Head of caudate nucleus (tissue), 42 donors: ENCODE measurements around the gene TMEM97.

Source experiments
- DNase-seq, 42 donors: peaks; one replicate each; pipeline versions ENCODE4 v3.0.0 to v3.0.0-alpha.2; 2020 to 2021; ENCODE audit warnings: mixed read lengths in 7 of 42
- intact Hi-C: fragments of 100-400 bp; cut with DNase I; formaldehyde crosslinking; loops from one replicate; pipeline ENCODE4 v1.15.0; 2022

Gene TMEM97

DNA sequence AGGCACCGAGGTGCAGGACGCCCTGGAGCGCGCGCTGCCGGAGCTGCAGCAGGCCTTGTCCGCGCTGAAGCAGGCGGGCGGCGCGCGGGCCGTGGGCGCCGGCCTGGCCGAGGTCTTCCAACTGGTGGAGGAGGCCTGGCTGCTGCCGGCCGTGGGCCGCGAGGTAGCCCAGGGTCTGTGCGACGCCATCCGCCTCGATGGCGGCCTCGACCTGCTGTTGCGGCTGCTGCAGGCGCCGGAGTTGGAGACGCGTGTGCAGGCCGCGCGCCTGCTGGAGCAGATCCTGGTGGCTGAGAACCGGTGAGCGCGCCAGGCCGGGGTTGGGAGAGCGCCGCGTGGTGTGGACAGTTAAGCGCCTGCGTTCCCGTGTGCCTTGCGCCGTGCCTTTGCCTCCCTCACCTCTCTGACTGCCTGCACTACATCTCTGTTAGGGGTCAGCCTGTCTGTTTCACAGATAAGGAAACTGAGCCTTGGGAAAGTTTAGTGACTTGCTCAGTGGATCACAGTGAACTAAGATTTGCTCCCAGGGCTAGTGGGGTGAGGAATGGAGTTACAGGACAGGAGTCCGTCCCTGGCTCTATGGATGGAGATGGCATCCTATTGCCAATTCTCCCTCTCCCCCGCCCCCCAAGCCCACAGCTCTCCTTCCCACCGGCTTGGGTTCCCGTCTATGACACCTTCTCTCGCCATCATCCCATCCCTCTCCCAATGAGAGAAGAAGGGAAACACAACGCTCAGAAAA is 53.4 kb downstream of the TMEM97 start:
- peak in 35 of 42 donors; percentile 23 to 71 (median 54) for DNase-seq
- intact Hi-C loops, result no loop called here

DNA sequence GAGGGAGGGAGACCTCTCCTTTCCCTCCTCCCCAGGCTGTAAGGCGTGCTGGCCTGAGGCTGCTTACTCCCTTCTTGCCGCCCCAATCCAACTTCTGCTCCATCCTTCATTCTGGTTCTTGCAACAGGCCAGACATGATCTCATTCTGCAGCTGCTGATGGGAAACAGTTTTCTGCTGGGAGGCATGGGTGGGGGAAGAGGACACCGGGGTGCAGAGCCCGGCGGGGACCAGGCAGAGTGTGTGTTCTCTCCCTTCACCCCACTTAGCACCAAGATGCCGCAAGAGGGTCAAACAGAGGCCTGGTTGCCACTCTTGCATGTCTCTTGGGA is 53.9 kb downstream of the TMEM97 start:
- peak in 1 of 42 donors; percentile 10 for DNase-seq
- intact Hi-C loops, result no loop called here
